ENCODE data around the gene CD28.
A peak's percentile ranks its signal among the peaks of the same experiment; 100 is the strongest.

The CD28 gene

GRCh38 chr2:203706403-203706802, at the start of gene CD28:
TSS of gene CD28 (plus strand) at chr2:203706639. CDS start at chr2:203706697, 58 bp downstream.
- Histone ChIP-seq H3K36me3 (ENCODE audit: control insufficient read depth in 5 of 5, insufficient read depth in 5 of 5, low read length in 5 of 5) (no peaks in the 10 kb centered on the region), H3K4me1 (ENCODE audit: control insufficient read depth in 5 of 5, insufficient read depth in 5 of 5, low read length in 5 of 5) (peaks cover 0 to 3% (median 0%) of the 10 kb centered on the region in 5 donors), H3K9me3 (ENCODE audit: control insufficient read depth in 5 of 5, low read length in 5 of 5) (peaks cover 0 to 4% (median 0%) of the 10 kb centered on the region in 5 donors), H3K27ac (ENCODE audit: low read depth, low read length) (no peak within 1 kb of the TSS), H3K9ac (ENCODE audit: low read length in 5 of 5) (peak within 1 kb of the TSS in 2 of 5 donors; percentile 5 to 35), H3K4me3 (ENCODE audit: low read depth in 1 of 5, low read length in 5 of 5) (peak within 1 kb of the TSS in 1 of 5 donors; percentile 24), H3K27me3 (ENCODE audit: control insufficient read depth in 5 of 5, insufficient read depth in 4 of 5, low read length in 5 of 5) (no peaks in the 10 kb centered on the region)

GRCh38 chr2:203659331-203660049, 46.9 kb upstream of the CD28 start:
- H3K9me3 ChIP-seq (ENCODE audit: control insufficient read depth in 5 of 5, low read length in 5 of 5) = no peaks in the 10 kb centered on the region
- H3K4me3 ChIP-seq (ENCODE audit: low read depth in 1 of 5, low read length in 5 of 5) = no peak overlapping the region
- peaks cover 5 to 23% (median 14%) of the 10 kb centered on the region in 5 donors for H3K4me1 ChIP-seq (ENCODE audit: control insufficient read depth in 5 of 5, insufficient read depth in 5 of 5, low read length in 5 of 5)
- H3K27ac ChIP-seq (ENCODE audit: low read depth, low read length) = no peak overlapping the region
- H3K36me3 ChIP-seq (ENCODE audit: control insufficient read depth in 5 of 5, insufficient read depth in 5 of 5, low read length in 5 of 5) = no peaks in the 10 kb centered on the region
- no peak overlapping the region for H3K9ac ChIP-seq (ENCODE audit: low read length in 5 of 5)
- no peaks in the 10 kb centered on the region for H3K27me3 ChIP-seq (ENCODE audit: control insufficient read depth in 5 of 5, insufficient read depth in 4 of 5, low read length in 5 of 5)

DNA sequence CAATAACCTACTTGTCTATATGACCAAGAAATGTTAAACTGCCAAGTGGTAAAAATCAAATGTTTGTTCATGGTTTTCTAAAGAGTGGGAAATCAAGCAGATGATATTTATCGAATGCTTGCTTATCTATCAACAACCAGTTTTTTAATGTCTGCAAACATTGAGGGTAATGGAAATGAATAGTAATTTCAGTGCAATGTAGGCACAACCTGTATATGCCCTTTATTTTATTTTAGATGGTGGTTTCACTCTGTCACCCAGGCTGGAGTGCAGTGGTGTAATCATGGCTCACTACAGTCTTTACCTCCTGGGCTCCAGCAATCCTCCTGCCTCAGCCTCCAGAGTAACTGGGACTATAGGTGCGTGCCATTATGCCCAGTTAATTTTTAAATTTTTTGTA, 46.0 kb upstream of the CD28 start:
- H3K27ac ChIP-seq (ENCODE audit: low read depth, low read length) = no peak overlapping the region
- no peaks in the 10 kb centered on the region for H3K27me3 ChIP-seq (ENCODE audit: control insufficient read depth in 5 of 5, insufficient read depth in 4 of 5, low read length in 5 of 5)
- H3K36me3 ChIP-seq (ENCODE audit: control insufficient read depth in 5 of 5, insufficient read depth in 5 of 5, low read length in 5 of 5) = no peaks in the 10 kb centered on the region
- H3K4me1 ChIP-seq (ENCODE audit: control insufficient read depth in 5 of 5, insufficient read depth in 5 of 5, low read length in 5 of 5) = peaks cover 5 to 23% (median 14%) of the 10 kb centered on the region in 5 donors
- no peak overlapping the region for H3K4me3 ChIP-seq (ENCODE audit: low read depth in 1 of 5, low read length in 5 of 5)
- no peaks in the 10 kb centered on the region for H3K9me3 ChIP-seq (ENCODE audit: control insufficient read depth in 5 of 5, low read length in 5 of 5)
- H3K9ac ChIP-seq (ENCODE audit: low read length in 5 of 5) = no peak overlapping the region

- H3K9me3 ChIP-seq (ENCODE audit: control insufficient read depth in 5 of 5, low read length in 5 of 5) = no peaks in the 10 kb centered on the region
- H3K4me3 ChIP-seq (ENCODE audit: low read depth in 1 of 5, low read length in 5 of 5) = no peak overlapping the region
- no peaks in the 10 kb centered on the region for H3K36me3 ChIP-seq (ENCODE audit: control insufficient read depth in 5 of 5, insufficient read depth in 5 of 5, low read length in 5 of 5)
- H3K27me3 ChIP-seq (ENCODE audit: control insufficient read depth in 5 of 5, insufficient read depth in 4 of 5, low read length in 5 of 5) = no peaks in the 10 kb centered on the region
- H3K27ac ChIP-seq (ENCODE audit: low read depth, low read length) = no peak overlapping the region
- H3K9ac ChIP-seq (ENCODE audit: low read length in 5 of 5) = no peak overlapping the region
- peaks cover 3 to 17% (median 9%) of the 10 kb centered on the region in 5 donors for H3K4me1 ChIP-seq (ENCODE audit: control insufficient read depth in 5 of 5, insufficient read depth in 5 of 5, low read length in 5 of 5)
Observed at GRCh38 chr2:203661279-203661908, 45.0 kb upstream of the CD28 start.

DNA sequence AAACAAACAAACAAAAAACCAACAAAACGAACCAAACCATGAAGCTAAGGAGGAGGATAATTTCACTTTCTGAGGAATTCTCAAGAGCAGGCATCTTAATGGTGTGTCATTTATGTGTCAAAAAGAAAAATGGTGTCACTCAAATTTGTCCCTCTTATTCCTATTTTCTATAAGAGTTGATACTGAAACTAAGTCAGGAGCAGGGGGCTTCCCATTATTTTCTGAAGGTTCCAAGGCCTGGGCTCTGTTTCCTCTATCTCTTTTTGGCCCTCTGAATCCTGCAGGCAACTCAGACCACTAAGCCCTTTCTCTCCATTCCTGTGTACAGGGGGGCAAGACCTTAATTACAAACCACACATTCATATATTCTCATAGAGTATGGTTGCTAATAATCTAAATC, 44.0 kb upstream of the CD28 start:
- no peak overlapping the region for H3K4me3 ChIP-seq (ENCODE audit: low read depth in 1 of 5, low read length in 5 of 5)
- no peaks in the 10 kb centered on the region for H3K9me3 ChIP-seq (ENCODE audit: control insufficient read depth in 5 of 5, low read length in 5 of 5)
- no peak overlapping the region for H3K9ac ChIP-seq (ENCODE audit: low read length in 5 of 5)
- H3K4me1 ChIP-seq (ENCODE audit: control insufficient read depth in 5 of 5, insufficient read depth in 5 of 5, low read length in 5 of 5) = peaks cover 0 to 6% (median 0%) of the 10 kb centered on the region in 5 donors
- no peaks in the 10 kb centered on the region for H3K36me3 ChIP-seq (ENCODE audit: control insufficient read depth in 5 of 5, insufficient read depth in 5 of 5, low read length in 5 of 5)
- H3K27me3 ChIP-seq (ENCODE audit: control insufficient read depth in 5 of 5, insufficient read depth in 4 of 5, low read length in 5 of 5) = no peaks in the 10 kb centered on the region
- no peak overlapping the region for H3K27ac ChIP-seq (ENCODE audit: low read depth, low read length)

- no peaks in the 10 kb centered on the region for H3K9me3 ChIP-seq (ENCODE audit: control insufficient read depth in 5 of 5, low read length in 5 of 5)
- H3K27ac ChIP-seq (ENCODE audit: low read depth, low read length) = no peak overlapping the region
- no peaks in the 10 kb centered on the region for H3K27me3 ChIP-seq (ENCODE audit: control insufficient read depth in 5 of 5, insufficient read depth in 4 of 5, low read length in 5 of 5)
- H3K4me1 ChIP-seq (ENCODE audit: control insufficient read depth in 5 of 5, insufficient read depth in 5 of 5, low read length in 5 of 5) = peaks cover 0 to 6% (median 0%) of the 10 kb centered on the region in 5 donors
- H3K9ac ChIP-seq (ENCODE audit: low read length in 5 of 5) = no peak overlapping the region
- no peaks in the 10 kb centered on the region for H3K36me3 ChIP-seq (ENCODE audit: control insufficient read depth in 5 of 5, insufficient read depth in 5 of 5, low read length in 5 of 5)
- no peak overlapping the region for H3K4me3 ChIP-seq (ENCODE audit: low read depth in 1 of 5, low read length in 5 of 5)
Observed at GRCh38 chr2:203662951-203663350, 43.5 kb upstream of the CD28 start.

GRCh38 chr2:203664029-203664755, 42.2 kb upstream of the CD28 start:
- H3K27ac ChIP-seq (ENCODE audit: low read depth, low read length) = no peak overlapping the region
- no peaks in the 10 kb centered on the region for H3K9me3 ChIP-seq (ENCODE audit: control insufficient read depth in 5 of 5, low read length in 5 of 5)
- no peaks in the 10 kb centered on the region for H3K4me1 ChIP-seq (ENCODE audit: control insufficient read depth in 5 of 5, insufficient read depth in 5 of 5, low read length in 5 of 5)

GRCh38 chr2:203667838-203668237, 38.6 kb upstream of the CD28 start:
- H3K27me3 ChIP-seq (ENCODE audit: control insufficient read depth in 5 of 5, insufficient read depth in 4 of 5, low read length in 5 of 5) = no peaks in the 10 kb centered on the region
- no peak overlapping the region for H3K4me3 ChIP-seq (ENCODE audit: low read depth in 1 of 5, low read length in 5 of 5)
- no peak overlapping the region for H3K27ac ChIP-seq (ENCODE audit: low read depth, low read length)
- no peaks in the 10 kb centered on the region for H3K4me1 ChIP-seq (ENCODE audit: control insufficient read depth in 5 of 5, insufficient read depth in 5 of 5, low read length in 5 of 5)
- no peaks in the 10 kb centered on the region for H3K9me3 ChIP-seq (ENCODE audit: control insufficient read depth in 5 of 5, low read length in 5 of 5)
- H3K9ac ChIP-seq (ENCODE audit: low read length in 5 of 5) = no peak overlapping the region
- H3K36me3 ChIP-seq (ENCODE audit: control insufficient read depth in 5 of 5, insufficient read depth in 5 of 5, low read length in 5 of 5) = no peaks in the 10 kb centered on the region

More at GRCh38 chr2:203664029-203664755, 42.2 kb upstream of the CD28 start:
- Histone ChIP-seq H3K36me3 (ENCODE audit: control insufficient read depth in 5 of 5, insufficient read depth in 5 of 5, low read length in 5 of 5) (no peaks in the 10 kb centered on the region), H3K4me3 (ENCODE audit: low read depth in 1 of 5, low read length in 5 of 5) (no peak overlapping the region), H3K27me3 (ENCODE audit: control insufficient read depth in 5 of 5, insufficient read depth in 4 of 5, low read length in 5 of 5) (no peaks in the 10 kb centered on the region), H3K9ac (ENCODE audit: low read length in 5 of 5) (no peak overlapping the region)

- Histone ChIP-seq H3K36me3 (ENCODE audit: control insufficient read depth in 5 of 5, insufficient read depth in 5 of 5, low read length in 5 of 5) (no peaks in the 10 kb centered on the region), H3K9ac (ENCODE audit: low read length in 5 of 5) (no peak overlapping the region)
Observed at GRCh38 chr2:203669820-203670219, 36.6 kb upstream of the CD28 start.

DNA sequence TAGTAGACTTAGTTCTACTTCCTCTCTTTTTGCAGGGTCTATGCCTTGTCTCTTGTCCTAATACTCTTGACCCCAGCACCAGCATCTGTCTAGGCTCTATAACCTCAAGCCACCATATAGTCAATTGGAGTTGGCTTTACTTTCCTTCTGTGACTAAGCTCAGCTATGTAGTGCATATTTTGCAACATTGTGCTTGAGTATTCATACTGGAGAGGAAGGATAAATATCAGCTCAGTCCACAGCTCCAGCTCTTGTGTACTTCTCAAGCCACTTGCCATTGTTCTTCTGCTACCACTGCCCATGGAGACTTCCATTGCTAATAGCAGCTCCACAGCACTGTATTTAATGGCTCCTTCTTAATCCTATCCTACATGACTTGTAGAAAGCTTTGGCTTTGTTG, 35.5 kb upstream of the CD28 start:
- Histone ChIP-seq H3K4me3 (ENCODE audit: low read depth in 1 of 5, low read length in 5 of 5) (no peak overlapping the region), H3K4me1 (ENCODE audit: control insufficient read depth in 5 of 5, insufficient read depth in 5 of 5, low read length in 5 of 5) (peaks cover 0 to 8% (median 5%) of the 10 kb centered on the region in 5 donors), H3K27ac (ENCODE audit: low read depth, low read length) (no peak overlapping the region), H3K36me3 (ENCODE audit: control insufficient read depth in 5 of 5, insufficient read depth in 5 of 5, low read length in 5 of 5) (no peaks in the 10 kb centered on the region), H3K27me3 (ENCODE audit: control insufficient read depth in 5 of 5, insufficient read depth in 4 of 5, low read length in 5 of 5) (no peaks in the 10 kb centered on the region), H3K9me3 (ENCODE audit: control insufficient read depth in 5 of 5, low read length in 5 of 5) (no peaks in the 10 kb centered on the region), H3K9ac (ENCODE audit: low read length in 5 of 5) (no peak overlapping the region)

More at GRCh38 chr2:203669820-203670219, 36.6 kb upstream of the CD28 start:
- Histone ChIP-seq H3K4me1 (ENCODE audit: control insufficient read depth in 5 of 5, insufficient read depth in 5 of 5, low read length in 5 of 5) (peaks cover 0 to 6% (median 5%) of the 10 kb centered on the region in 5 donors), H3K27me3 (ENCODE audit: control insufficient read depth in 5 of 5, insufficient read depth in 4 of 5, low read length in 5 of 5) (no peaks in the 10 kb centered on the region), H3K4me3 (ENCODE audit: low read depth in 1 of 5, low read length in 5 of 5) (no peak overlapping the region), H3K27ac (ENCODE audit: low read depth, low read length) (no peak overlapping the region), H3K9me3 (ENCODE audit: control insufficient read depth in 5 of 5, low read length in 5 of 5) (no peaks in the 10 kb centered on the region)

All from subcutaneous abdominal adipose tissue (tissue), 5 donors.